ENCODE results near the gene NBEAL2. TPM values are rescaled to one million over a fixed set of nuclear protein-coding genes. Genes with fewer than 3 reads are reported as not detected.

Gene NBEAL2
- total and polyA plus RNA-seq, 10 donors = 44.0 to 271 (median 129) TPM

DNA sequence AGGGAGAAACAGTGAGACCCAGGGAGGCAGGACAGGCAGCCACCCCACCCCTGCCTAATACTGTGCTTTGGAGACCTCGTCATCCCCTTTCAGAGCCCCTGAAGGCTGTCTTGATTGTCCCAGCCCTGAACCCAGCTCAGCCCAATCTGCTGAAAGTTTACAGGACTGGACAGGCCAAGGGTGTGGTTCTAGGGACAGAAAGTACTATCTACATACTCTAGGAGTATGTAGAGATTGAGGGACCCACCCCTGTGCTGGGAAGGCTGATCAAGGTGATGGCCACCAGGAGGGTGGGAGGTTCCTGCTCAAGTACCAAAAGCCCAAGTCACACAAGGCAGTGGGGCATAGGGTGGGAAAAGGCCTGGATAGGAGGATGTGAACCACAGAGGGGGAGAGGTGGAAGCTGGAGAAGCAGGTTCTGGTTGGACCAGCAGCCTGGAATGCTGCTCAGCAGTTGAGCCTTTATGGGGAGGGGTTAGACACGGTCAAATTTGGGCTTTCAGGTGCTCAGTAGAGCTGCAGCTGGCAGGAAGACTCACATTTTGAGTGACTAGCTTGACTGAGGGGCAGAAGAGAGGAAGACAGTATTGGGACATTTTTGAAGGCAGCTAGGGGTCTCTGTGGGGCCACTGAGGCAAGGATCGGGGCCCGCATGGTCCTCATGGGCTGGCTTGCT lies 6.7 kb downstream of the NBEAL2 start:
- Histone ChIP-seq H3K36me3 (peaks cover 0 to 26% (median 2%) of the 10 kb centered on the region in 6 donors), H3K27ac (peak overlapping the region in 7 of 8 donors; percentile 24 to 95 (median 85)), H3K27me3 (replicated peaks in 1 of 7) (no peaks in the 10 kb centered on the region), H3K9me3 (no peaks in the 10 kb centered on the region), H3K4me1 (peaks cover 52 to 100% (median 93%) of the 10 kb centered on the region in 6 donors), H3K4me3 (peak overlapping the region in 1 of 8 donors; percentile 66)
- intact Hi-C loops (cut with DNase I; ENCODE audit: low total_unique reads) = no loop called here
- TF ChIP-seq POLR2AphosphoS5 (IDR thresholded peaks at IDR 0.05) (no peak), POLR2A (IDR thresholded peaks at IDR 0.05) (no peak)
- TF ChIP-seq, protein P1, sequence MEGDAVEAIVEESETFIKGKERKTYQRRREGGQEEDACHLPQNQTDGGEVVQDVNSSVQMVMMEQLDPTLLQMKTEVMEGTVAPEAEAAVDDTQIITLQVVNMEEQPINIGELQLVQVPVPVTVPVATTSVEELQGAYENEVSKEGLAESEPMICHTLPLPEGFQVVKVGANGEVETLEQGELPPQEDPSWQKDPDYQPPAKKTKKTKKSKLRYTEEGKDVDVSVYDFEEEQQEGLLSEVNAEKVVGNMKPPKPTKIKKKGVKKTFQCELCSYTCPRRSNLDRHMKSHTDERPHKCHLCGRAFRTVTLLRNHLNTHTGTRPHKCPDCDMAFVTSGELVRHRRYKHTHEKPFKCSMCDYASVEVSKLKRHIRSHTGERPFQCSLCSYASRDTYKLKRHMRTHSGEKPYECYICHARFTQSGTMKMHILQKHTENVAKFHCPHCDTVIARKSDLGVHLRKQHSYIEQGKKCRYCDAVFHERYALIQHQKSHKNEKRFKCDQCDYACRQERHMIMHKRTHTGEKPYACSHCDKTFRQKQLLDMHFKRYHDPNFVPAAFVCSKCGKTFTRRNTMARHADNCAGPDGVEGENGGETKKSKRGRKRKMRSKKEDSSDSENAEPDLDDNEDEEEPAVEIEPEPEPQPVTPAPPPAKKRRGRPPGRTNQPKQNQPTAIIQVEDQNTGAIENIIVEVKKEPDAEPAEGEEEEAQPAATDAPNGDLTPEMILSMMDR (IDR thresholded peaks at IDR 0.05 in 8 of 11, conservative IDR thresholded peaks at IDR 0.05 in 3 of 11) = no peak
- 82 to 87% (median 84%) methylated on average over 4 of the region's 4 CpGs for WGBS, 5 donors
- DNase-seq = peak; percentile 36

DNA sequence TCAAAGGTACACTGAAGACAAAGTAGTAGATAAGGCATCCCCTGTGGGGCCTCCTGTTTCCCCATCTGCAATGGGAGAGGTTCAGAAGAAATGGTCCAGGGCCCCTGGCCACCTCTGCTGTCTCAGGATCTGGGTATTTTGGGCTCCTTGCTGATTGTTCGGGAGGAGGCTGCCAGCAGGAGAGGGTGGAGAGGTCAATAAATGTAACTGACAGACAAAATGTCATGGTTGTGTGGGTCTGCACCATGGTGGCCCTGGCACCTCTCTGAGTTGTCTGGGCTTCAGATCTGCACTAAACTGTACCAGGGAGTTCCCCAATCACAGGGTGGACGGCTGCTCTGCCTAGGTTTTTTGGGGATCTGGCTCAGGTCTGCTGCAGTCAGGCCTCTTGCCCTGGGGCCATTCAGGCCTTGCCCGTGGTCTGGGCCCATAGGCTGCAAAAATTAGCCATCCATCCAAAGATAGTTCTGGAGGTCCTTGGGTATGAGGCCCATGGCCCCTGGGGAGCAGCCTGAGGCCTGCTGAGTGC lies 7.4 kb downstream of the NBEAL2 start:
- intact Hi-C loops (cut with DNase I; ENCODE audit: low total_unique reads) = no loop called here
- 67 to 96% (median 72%) methylated on average over 3 of the region's 3 CpGs for WGBS, 5 donors
- Histone ChIP-seq H3K27me3 (replicated peaks in 1 of 7) (no peaks in the 10 kb centered on the region), H3K36me3 (peaks cover 0 to 33% (median 6%) of the 10 kb centered on the region in 6 donors), H3K27ac (peak overlapping the region; percentile 24 to 95 (median 84)), H3K4me1 (peaks cover 48 to 100% (median 92%) of the 10 kb centered on the region in 6 donors), H3K4me3 (peak overlapping the region in 1 of 8 donors; percentile 66), H3K9me3 (no peaks in the 10 kb centered on the region)
- peak; percentile 78 for DNase-seq
- no peak for TF ChIP-seq POLR2A (IDR thresholded peaks at IDR 0.05)
- no peak for TF ChIP-seq POLR2AphosphoS5 (IDR thresholded peaks at IDR 0.05)
- TF ChIP-seq, protein P1 (IDR thresholded peaks at IDR 0.05 in 8 of 11, conservative IDR thresholded peaks at IDR 0.05 in 3 of 11) = no peak

DNA sequence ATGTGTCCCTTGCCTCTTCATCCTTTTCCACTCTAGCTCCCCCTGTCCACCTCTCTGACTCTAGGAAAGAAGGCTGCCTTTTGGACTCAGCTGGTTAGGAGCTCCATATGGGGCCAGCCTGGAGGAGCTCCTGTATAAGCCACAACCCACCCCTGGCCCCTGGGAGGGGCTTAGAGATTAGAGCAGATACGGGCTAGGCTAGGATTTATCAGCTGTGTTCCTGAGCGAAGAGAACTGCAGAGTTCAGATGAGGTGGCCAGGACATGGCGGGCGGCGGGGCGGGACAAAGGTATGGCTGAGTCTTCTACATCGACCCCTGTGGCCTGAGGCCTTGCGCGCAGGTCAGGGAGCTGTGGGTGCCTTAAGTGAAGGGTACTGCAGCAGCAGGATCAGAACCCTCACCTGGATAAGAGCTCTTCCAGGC lies 7.9 kb downstream of the NBEAL2 start:
- DNase-seq = no peak
- intact Hi-C loops (cut with DNase I; ENCODE audit: low total_unique reads) = no loop called here
- Histone ChIP-seq H3K36me3 (peaks cover 0 to 37% (median 9%) of the 10 kb centered on the region in 6 donors), H3K4me3 (peak overlapping the region in 6 of 8 donors; percentile 22 to 66 (median 39)), H3K27me3 (replicated peaks in 1 of 7) (no peaks in the 10 kb centered on the region), H3K4me1 (peaks cover 44 to 100% (median 89%) of the 10 kb centered on the region in 6 donors), H3K27ac (peak overlapping the region; percentile 14 to 95 (median 84)), H3K9me3 (no peaks in the 10 kb centered on the region)
- TF ChIP-seq POLR2AphosphoS5 (IDR thresholded peaks at IDR 0.05) = no peak
- no peak for TF ChIP-seq POLR2A (IDR thresholded peaks at IDR 0.05)
- TF ChIP-seq, protein P1 (IDR thresholded peaks at IDR 0.05 in 8 of 11, conservative IDR thresholded peaks at IDR 0.05 in 3 of 11) = no peak
- WGBS, 5 donors = 27 to 58% (median 53%) methylated on average over 6 to 9 of the region's 9 CpGs

Measured in spleen (tissue), 11 donors.